Skin of body (tissue), 2 donors: ENCODE measurements around the gene GAR1. TPM values are rescaled to one million over a fixed set of nuclear protein-coding genes. Genes with fewer than 3 reads are reported as not detected.
A peak's percentile ranks its signal among the peaks of the same experiment; 100 is the strongest.
"Not testable (repeated sequence)": the region's sequence is repeated elsewhere in the genome, so short reads cannot be mapped to it uniquely, and the experiment has no call there.

Source experiments
- DNase-seq: peaks from one replicate; lab custom pipeline; 2025; lab: John Stamatoyannopoulos, UW
- total RNA-seq: library from RNA; depleted of rRNA; stranded (reverse); fragments of >200 nt; gene quantifications from one replicate; pipeline ENCODE4 v1.2.3, GENCODE V29; 2014

Gene GAR1
- 10.8 TPM for total RNA-seq

- peak; percentile 95 for DNase-seq
These were observed at the start of gene GAR1 for GRCh38 chr4:109815151-109816081. GAR1 (plus strand) TSS chr4:109815762; CDS start chr4:109816165, 403 bp downstream.

GRCh38 chr4:109782092-109782491, 33.5 kb upstream of the GAR1 start:
- not testable (repeated sequence) for DNase-seq

DNA sequence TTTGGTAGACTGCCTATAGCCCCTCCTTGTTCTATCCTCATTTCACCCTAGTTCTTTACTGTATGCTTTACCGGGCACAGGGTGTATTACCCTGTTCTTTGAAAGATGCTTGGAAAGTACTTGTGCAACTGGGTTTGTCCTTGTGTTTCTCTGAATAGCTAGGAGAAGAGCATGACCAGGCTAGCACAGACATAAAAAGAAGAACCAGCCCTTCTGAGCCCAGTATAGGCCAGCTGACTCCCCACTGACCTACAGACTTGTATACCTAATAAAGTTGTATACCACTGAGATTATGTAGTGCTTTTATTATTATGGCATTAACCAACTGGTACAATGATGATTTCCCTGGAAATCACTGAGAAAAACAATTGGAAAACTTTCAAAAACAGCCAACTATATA, 28.7 kb upstream of the GAR1 start:
- no peak for DNase-seq

GRCh38 chr4:109787807-109788206, 27.8 kb upstream of the GAR1 start:
- DNase-seq, result no peak

DNA sequence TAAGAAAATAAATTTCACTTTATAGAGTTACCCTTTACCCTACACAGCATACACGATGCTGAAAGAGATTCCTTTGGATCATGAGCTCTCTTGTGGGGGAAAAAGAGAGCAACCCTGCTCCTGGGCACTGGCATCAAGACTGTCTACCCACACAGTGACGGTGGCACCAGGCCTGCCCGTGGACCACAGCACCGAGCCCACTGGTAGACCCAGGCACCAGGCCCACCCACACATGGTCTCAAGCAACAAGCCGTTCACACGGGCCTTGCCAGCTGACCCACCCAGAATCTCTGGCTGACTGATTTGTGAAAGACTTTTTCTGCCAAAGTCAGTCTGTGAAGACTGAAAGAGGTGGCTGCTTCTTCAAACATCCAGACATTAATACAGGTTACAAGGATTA, 20.5 kb upstream of the GAR1 start:
- DNase-seq, result no peak

- no peak for DNase-seq
These were observed 16.7 kb upstream of the GAR1 start for GRCh38 chr4:109798866-109799265.

DNA sequence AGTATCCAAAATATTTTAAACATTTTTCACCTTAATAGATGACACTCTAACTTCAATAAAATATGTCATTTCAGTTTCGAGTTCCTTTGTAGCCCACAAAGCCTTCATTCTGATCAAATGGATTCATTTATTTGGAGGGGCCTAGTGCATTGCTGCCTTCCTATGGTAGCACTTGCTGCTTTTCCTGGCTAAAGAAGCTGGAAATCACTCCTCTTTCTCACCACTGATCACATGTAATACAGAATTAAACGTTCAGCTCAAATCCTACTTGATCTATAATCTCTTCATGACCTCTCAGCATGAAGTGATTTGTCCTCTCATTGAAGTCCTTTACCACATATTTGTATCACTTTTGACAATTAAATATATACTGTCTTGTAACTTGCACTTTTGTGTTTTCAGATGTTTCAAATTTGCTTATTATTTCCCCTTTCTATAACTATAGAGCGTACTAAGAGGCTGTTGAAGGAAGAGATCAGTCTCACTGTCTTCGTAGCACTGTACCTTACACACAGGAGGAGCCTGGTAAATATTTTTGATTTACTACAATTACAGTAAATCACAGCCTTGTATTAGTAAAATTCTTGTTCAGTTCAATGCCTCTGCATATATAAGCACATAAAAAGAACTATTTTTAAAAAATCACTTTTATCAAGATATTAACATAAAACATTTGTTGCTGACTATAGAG, 14.3 kb upstream of the GAR1 start:
- DNase-seq, result no peak

DNA sequence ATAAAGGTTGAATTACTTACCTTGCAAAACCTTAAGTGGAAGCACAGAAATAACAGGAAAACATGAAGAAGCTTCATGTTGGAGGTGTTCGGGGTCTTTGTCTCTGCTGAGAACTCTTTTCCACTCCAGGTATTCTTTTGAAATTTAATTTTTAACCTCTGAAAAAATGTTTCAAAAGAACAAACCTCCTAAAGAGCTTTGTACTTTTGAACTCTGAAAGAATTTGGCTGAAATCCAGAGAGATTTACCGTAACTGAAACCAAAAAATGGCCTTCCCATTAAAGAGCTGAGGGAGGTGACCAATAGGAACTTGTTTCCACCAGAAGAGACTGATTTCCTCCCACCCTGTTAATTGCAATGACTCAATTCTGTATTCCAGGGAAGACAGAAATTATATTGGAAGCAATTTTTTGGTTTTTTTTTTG, 13.7 kb upstream of the GAR1 start, which contains the start of gene CFI:
CFI (minus strand) TSS at position 105 of the 425 bp plus-strand sequence; CDS start at position 77, 28 bp downstream.
- DNase-seq, result no peak

GRCh38 chr4:109803924-109804571, 11.5 kb upstream of the GAR1 start:
- DNase-seq, result no peak

DNA sequence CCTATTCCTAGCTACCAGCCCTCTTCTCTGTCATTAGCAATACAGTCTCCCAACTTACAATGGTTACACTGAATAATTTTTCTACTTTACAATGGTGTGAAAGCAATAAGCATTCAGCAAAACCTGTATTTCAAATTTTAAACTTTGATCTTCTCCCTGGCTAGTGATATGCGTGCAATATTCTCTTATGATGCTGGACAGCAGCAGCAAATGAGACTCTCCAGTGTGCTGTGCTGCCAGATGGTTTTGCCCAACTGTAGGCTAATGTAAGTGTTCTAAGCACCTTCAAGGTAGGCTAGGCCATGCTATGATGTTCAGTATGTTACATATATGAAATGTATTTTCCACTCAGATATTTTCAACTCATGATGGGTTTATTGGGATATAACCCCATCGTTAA, 5.9 kb upstream of the GAR1 start:
- DNase-seq, result no peak

DNA sequence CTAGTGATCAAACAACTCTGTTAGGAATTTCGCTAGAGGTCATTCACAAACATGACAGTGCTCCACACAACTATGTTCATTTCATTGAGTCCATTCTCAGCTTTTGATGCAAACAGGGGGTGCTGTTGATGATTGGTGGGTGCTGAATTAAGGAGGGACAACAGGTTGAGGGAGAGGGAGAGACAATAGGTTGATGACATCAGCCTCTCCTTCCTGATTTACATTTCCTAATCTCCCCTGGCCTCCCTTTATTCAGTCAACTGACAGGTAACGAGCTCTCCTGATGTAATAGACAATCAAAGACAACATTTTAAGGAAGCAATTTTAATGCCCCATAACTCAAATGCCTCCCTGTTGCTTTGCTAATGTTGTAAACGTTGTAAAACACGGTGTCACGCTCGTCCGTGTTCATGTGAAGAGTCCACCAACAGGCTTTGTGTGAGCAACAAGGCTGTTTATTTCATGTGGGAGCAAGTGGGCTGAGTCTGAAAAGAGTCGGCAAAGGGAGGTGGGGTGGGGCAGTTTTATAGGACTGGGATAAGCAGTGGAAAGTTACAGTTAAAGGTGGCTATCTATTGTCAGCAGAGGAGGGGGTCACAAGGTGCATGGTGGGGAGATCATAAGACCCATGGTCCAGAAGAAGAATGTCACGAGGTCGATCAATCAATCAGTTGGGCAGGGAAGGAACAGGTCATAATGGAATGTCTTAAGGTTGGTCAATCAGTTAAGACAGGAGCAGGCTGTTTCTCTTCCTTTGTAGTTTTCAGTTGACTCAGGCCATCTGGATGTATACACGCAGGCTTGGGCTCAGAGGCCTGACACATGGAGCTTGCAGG, 4.8 kb upstream of the GAR1 start:
- no peak for DNase-seq

DNA sequence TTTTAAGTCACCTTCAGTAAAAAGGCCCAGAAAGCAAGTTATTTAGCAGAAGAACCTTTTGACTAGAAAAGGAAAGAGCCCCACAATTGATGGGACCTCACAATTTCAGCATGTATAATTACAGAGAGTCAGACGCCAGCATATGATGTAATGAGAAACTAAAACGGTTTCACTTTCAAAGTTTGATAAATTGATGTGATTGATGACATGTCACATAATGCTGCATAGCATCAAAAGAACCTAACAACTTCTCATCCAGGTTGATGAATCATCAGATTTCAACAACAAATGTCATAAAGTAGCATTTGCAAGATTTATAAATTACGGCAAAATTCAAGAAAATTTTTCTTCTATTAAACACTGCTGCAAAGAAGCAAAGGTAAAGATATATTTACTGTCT, 3.9 kb upstream of the GAR1 start:
- no peak for DNase-seq

GRCh38 chr4:109816082-109816442, 500 bp downstream of the GAR1 start:
- no peak for DNase-seq

GRCh38 chr4:109816894-109817293, 1.3 kb downstream of the GAR1 start:
- DNase-seq, result no peak

DNA sequence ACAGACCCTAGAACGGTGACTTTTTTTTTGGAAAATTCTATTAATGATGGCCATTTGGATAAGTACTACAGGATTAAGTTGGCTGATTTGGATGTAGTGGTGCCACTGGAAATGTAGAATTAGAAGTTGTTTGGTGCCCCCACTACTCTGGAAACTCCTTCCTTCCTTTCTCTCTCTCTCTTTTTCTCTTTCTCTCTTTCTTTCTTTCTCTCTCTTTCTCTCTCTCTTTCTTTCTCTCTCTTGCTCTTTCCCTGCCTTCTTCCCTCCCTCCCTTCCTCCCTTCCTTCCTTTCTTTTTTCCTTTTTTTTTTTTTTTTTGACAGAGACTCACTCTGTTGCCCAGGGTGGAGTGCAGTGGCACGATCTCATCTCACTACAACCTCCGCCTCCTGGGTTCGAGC, 2.7 kb downstream of the GAR1 start:
- DNase-seq, result no peak

GRCh38 chr4:109820563-109820962, 5.0 kb downstream of the GAR1 start:
- DNase-seq, result no peak

GRCh38 chr4:109821185-109821584, 5.6 kb downstream of the GAR1 start:
- DNase-seq, result no peak

DNA sequence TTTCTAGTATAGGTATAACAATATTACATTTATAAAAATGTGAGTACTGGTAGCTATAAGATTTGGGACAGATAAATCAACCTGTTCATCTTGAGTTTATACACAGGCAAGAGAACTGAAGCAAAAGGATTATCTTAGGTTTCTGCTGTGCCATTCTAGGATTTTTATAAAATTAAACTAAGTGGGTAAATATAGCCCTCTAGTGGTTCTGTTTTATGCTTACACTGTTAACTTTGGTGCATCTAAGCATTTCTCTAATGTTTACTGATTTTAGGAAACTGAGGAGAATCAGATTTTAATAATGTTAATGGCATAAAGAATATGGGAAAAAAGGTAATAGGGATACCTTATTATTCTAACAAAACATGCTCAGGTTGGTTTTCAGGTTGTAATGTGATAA, 11.2 kb downstream of the GAR1 start:
- no peak for DNase-seq

- no peak for DNase-seq
These were observed 12.1 kb downstream of the GAR1 start, which contains the start of gene RRH for GRCh38 chr4:109827672-109828071. RRH (plus strand) TSS chr4:109827972; CDS start chr4:109828028, 56 bp downstream.

DNA sequence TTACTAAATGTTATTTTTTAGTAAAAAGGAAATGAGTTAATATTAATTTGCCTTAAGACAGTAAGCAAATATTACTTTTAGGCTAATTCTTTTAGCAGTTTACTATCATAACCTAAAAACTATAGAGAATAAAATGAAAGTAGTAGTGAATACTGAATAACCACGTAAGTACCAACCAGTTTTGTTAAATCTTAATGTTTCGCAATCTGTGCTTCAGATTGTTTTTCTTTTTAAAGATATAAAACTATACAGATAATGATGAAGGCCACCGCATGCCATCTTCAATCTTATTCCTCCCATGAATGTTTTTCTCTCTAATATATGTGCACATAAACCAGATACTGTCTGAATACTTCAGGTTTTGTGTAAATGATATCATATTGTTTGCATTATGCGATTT, 18.2 kb downstream of the GAR1 start:
- DNase-seq, result no peak

- no peak for DNase-seq
These were observed 21.4 kb downstream of the GAR1 start for GRCh38 chr4:109836985-109837384.
